Neural cell (in vitro differentiated cells): ENCODE results near the gene PFKFB4. TPM values are rescaled to one million over a fixed set of nuclear protein-coding genes. Genes with fewer than 3 reads are reported as not detected.

Experiments
- H2AFZ ChIP-seq: fragments of 200-600, 300-800 bp; sonication (generic), shearing (Covaris generic); 2 replicates; pipeline ENCODE4 v1.6.0; 2014; ENCODE audit warnings: low read depth, mild to moderate bottlenecking, antibody characterized with exemption, low read length, moderate library complexity
- H3F3A ChIP-seq: fragments of 200-600 bp; shearing (Covaris generic); 2 replicates; pipeline ENCODE4 v1.6.1; 2016; ENCODE audit warnings: mild to moderate bottlenecking, moderate library complexity, mixed read lengths, antibody characterized with exemption, low read length; ENCODE audit not compliant: insufficient read depth, poor library complexity, severe bottlenecking
- H3K27ac ChIP-seq: fragments of 200-600, 300-800 bp; sonication (generic), shearing (Covaris generic); 2 replicates; pipeline ENCODE4 v1.5.1; 2014; ENCODE audit warnings: mild to moderate bottlenecking, low read length, moderate library complexity
- H3K27me3 ChIP-seq: fragments of 300-800, 200-600 bp; sonication (generic), shearing (Covaris generic); 2 replicates; pipeline ENCODE4 v1.6.0; 2014; ENCODE audit warnings: mild to moderate bottlenecking, low read depth, low read length, moderate library complexity; ENCODE audit not compliant: insufficient read depth
- H3K36me3 ChIP-seq: fragments of 300-800, 200-600 bp; sonication (generic), shearing (Covaris generic); 2 replicates; pipeline ENCODE4 v1.5.1; 2014; ENCODE audit warnings: mild to moderate bottlenecking, antibody characterized with exemption, low read length, moderate library complexity; ENCODE audit not compliant: insufficient read depth
- H3K4me2 ChIP-seq: fragments of 300-800, 200-600 bp; sonication (generic), shearing (Covaris generic); 2 replicates; pipeline ENCODE4 v1.6.0; 2014; ENCODE audit warnings: mild to moderate bottlenecking, low read length
- H3K4me3 ChIP-seq: fragments of 300-800, 200-600 bp; sonication (generic), shearing (Covaris generic); 2 replicates; pipeline ENCODE4 v1.5.1; 2014; ENCODE audit warnings: mild to moderate bottlenecking, low read length, moderate library complexity
- H3K79me2 ChIP-seq: fragments of 200-600 bp; shearing (Covaris generic); replicated peaks from 2 replicates; pipeline ENCODE4 v1.6.0; 2014; ENCODE audit warnings: mild to moderate bottlenecking, low read length, moderate library complexity; ENCODE audit not compliant: insufficient read depth
- H3K9ac ChIP-seq: fragments of 300-800, 200-600 bp; sonication (generic), shearing (Covaris generic); 2 replicates; pipeline ENCODE4 v1.6.1; 2016; ENCODE audit warnings: mild to moderate bottlenecking, low read length, mixed read lengths
- H3K9me2 ChIP-seq: fragments of 200-600 bp; shearing (Covaris generic); 2 replicates; pipeline ENCODE4 v1.6.1; 2016; ENCODE audit warnings: mild to moderate bottlenecking, low read length, mixed read lengths; ENCODE audit not compliant: insufficient read depth
- H3K9me3 ChIP-seq: fragments of 200-600, 300-800 bp; sonication (generic), shearing (Covaris generic); 2 replicates; pipeline ENCODE4 v1.6.1; 2016; ENCODE audit warnings: mild to moderate bottlenecking, mixed run types, low read length, moderate library complexity, mixed read lengths
- H4K20me1 ChIP-seq: fragments of 200-600 bp; shearing (Covaris generic); 2 replicates; pipeline ENCODE4 v1.6.1; 2016; ENCODE audit warnings: mild to moderate bottlenecking, mixed run types; ENCODE audit not compliant: insufficient read depth
- EP300 ChIP-seq: fragments of 450-650 bp; conservative IDR thresholded peaks from 2 replicates; pipeline ENCODE4 v1.6.1; 2014; ENCODE audit warnings: antibody characterized with exemption, mild to moderate bottlenecking, moderate library complexity; ENCODE audit not compliant: poor library complexity, severe bottlenecking
- EZH2 ChIP-seq: fragments of 200-600, 300-800 bp; shearing (Covaris generic), sonication (generic); IDR thresholded peaks from 2 replicates; pipeline ENCODE4 v1.6.1; 2014; ENCODE audit warnings: antibody characterized with exemption, low read length, borderline replicate concordance, mild to moderate bottlenecking; ENCODE audit not compliant: insufficient read depth, poor library complexity, severe bottlenecking
- MXI1 ChIP-seq: fragments of 450-650 bp; conservative IDR thresholded peaks from 2 replicates; pipeline ENCODE4 v1.6.1; 2014; ENCODE audit warnings: antibody characterized with exemption, mild to moderate bottlenecking; ENCODE audit not compliant: poor library complexity, severe bottlenecking
- POLR2AphosphoS5 ChIP-seq: IDR thresholded peaks from 2 replicates; pipeline ENCODE4 v1.6.1; 2012
- RAD21 ChIP-seq: fragments of 450-650 bp; conservative IDR thresholded peaks from 2 replicates; pipeline ENCODE4 v1.6.1; 2014; ENCODE audit warnings: antibody characterized with exemption, mild to moderate bottlenecking, moderate library complexity
- SMC3 ChIP-seq: fragments of 450-650 bp; conservative IDR thresholded peaks from 2 replicates; pipeline ENCODE4 v1.6.1; 2014; ENCODE audit warnings: antibody characterized with exemption, mild to moderate bottlenecking, moderate library complexity; ENCODE audit not compliant: poor library complexity
- TAF1 ChIP-seq: IDR thresholded peaks from 2 replicates; pipeline ENCODE4 v1.6.1; 2012; ENCODE audit warnings: low read depth
- polyA plus RNA-seq: library from polyadenylated mRNA; depleted of rRNA; stranded (reverse); fragments of >200 nt; gene quantifications from 2 replicates; pipeline ENCODE4 v1.2.3, GENCODE V29; 2014
- TF ChIP-seq, protein P1 (sequence below): IDR thresholded peaks from 2 replicates; pipeline ENCODE4 v1.6.1; 2012; ENCODE audit warnings: borderline replicate concordance
- TF ChIP-seq, protein P2 (sequence below): fragments of 450-650 bp; IDR thresholded peaks from 2 replicates; pipeline ENCODE4 v1.5.1; 2014; ENCODE audit warnings: antibody characterized with exemption, mild to moderate bottlenecking, moderate library complexity; ENCODE audit not compliant: poor library complexity, severe bottlenecking

Gene PFKFB4
- polyA plus RNA-seq, 1 donor from 2014 or later, result 29.4 TPM

DNA sequence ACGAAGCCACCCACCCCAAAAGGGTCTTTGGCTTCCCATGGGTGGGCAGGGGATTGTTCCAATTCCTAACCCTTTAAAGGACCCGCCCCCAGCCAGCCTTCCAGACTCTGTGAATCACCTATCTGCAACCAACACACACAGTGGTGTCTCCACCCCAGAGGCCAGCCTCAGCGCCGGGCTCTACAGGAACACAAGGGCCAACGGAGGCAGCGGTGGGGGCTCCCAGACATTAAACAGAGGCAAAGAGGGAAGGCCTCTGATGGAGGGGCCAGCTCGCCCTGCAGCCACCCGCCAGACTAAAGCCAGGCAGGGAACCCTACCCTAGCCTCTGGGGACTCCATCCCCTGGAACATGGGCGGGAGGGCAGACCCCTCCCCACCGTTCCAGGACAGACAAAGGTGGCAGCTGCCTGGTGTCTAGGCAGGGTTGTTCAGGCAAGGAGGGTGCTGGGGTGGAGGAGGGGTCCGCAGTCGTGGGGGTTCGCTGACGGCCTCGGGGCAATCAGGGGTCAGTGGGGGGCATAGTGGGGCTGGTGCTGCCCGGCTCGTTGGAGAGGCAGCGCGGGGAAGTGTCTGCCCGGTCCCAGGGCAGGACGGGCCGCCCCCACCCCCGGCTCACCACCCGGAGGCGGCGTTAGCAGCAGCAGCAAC lies 53.1 kb downstream of the PFKFB4 start:
- H3K4me2 ChIP-seq, result no peak overlapping the region
- H3K27me3 ChIP-seq, result peaks cover 5% of the 10 kb centered on the region
- H3K9ac ChIP-seq, result peak overlapping the region; percentile 62
- TF ChIP-seq POLR2AphosphoS5 (no peak), TAF1 (no peak), SMC3 (no peak), RAD21 (no peak), EP300 (no peak)
- TF ChIP-seq, protein P1, sequence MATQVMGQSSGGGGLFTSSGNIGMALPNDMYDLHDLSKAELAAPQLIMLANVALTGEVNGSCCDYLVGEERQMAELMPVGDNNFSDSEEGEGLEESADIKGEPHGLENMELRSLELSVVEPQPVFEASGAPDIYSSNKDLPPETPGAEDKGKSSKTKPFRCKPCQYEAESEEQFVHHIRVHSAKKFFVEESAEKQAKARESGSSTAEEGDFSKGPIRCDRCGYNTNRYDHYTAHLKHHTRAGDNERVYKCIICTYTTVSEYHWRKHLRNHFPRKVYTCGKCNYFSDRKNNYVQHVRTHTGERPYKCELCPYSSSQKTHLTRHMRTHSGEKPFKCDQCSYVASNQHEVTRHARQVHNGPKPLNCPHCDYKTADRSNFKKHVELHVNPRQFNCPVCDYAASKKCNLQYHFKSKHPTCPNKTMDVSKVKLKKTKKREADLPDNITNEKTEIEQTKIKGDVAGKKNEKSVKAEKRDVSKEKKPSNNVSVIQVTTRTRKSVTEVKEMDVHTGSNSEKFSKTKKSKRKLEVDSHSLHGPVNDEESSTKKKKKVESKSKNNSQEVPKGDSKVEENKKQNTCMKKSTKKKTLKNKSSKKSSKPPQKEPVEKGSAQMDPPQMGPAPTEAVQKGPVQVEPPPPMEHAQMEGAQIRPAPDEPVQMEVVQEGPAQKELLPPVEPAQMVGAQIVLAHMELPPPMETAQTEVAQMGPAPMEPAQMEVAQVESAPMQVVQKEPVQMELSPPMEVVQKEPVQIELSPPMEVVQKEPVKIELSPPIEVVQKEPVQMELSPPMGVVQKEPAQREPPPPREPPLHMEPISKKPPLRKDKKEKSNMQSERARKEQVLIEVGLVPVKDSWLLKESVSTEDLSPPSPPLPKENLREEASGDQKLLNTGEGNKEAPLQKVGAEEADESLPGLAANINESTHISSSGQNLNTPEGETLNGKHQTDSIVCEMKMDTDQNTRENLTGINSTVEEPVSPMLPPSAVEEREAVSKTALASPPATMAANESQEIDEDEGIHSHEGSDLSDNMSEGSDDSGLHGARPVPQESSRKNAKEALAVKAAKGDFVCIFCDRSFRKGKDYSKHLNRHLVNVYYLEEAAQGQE, result no peak
- no peaks in the 10 kb centered on the region for H4K20me1 ChIP-seq
- peak overlapping the region; percentile 68 for H3K4me3 ChIP-seq
- H3F3A ChIP-seq, result no peaks in the 10 kb centered on the region
- no peaks in the 10 kb centered on the region for H3K9me3 ChIP-seq
- H3K79me2 ChIP-seq, result no peaks in the 10 kb centered on the region
- H3K9me2 ChIP-seq, result no peaks in the 10 kb centered on the region
- H3K36me3 ChIP-seq, result no peaks in the 10 kb centered on the region
- H2AFZ ChIP-seq, result peak overlapping the region; percentile 21
- no peak overlapping the region for H3K27ac ChIP-seq

DNA sequence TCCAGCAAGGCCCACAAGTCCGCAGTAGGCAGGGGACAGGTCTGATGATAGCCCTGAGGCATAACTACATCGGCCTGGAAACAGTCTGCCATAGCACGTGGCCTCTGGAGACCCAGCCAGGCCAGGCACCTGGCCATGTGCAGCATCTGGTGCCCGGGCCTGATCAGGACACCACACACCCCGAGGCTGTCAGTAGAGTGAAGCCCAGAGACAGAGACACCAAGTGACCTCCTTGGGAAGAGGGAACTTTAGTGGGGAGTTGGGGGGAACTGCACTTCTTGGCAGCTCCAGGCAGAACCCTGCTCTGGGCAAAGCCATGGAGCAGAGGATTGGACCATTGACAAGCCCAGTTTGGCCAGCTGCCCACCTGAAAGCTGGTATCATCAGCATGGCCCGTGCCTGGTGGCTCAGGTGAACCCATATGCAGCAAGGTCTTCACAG lies 53.9 kb downstream of the PFKFB4 start:
- no peaks in the 10 kb centered on the region for H3K36me3 ChIP-seq
- peaks cover 3% of the 10 kb centered on the region for H3K9me3 ChIP-seq
- no peaks in the 10 kb centered on the region for H3F3A ChIP-seq
- no peak overlapping the region for H3K4me2 ChIP-seq
- H2AFZ ChIP-seq, result no peak overlapping the region
- no peak overlapping the region for H3K4me3 ChIP-seq
- H3K27ac ChIP-seq, result no peak overlapping the region
- H3K9ac ChIP-seq, result no peak overlapping the region
- H3K79me2 ChIP-seq, result no peaks in the 10 kb centered on the region
- H3K27me3 ChIP-seq, result peaks cover 5% of the 10 kb centered on the region
- H4K20me1 ChIP-seq, result no peaks in the 10 kb centered on the region
- no peaks in the 10 kb centered on the region for H3K9me2 ChIP-seq
- TF ChIP-seq SMC3, result no peak

GRCh38 chr3:48502121-48502520 lies 54.5 kb downstream of the PFKFB4 start:
- Histone ChIP-seq H3K4me3 (no peak overlapping the region), H3K9me2 (no peaks in the 10 kb centered on the region)
- TF ChIP-seq, protein P1, result no peak
- TF ChIP-seq, protein P2, sequence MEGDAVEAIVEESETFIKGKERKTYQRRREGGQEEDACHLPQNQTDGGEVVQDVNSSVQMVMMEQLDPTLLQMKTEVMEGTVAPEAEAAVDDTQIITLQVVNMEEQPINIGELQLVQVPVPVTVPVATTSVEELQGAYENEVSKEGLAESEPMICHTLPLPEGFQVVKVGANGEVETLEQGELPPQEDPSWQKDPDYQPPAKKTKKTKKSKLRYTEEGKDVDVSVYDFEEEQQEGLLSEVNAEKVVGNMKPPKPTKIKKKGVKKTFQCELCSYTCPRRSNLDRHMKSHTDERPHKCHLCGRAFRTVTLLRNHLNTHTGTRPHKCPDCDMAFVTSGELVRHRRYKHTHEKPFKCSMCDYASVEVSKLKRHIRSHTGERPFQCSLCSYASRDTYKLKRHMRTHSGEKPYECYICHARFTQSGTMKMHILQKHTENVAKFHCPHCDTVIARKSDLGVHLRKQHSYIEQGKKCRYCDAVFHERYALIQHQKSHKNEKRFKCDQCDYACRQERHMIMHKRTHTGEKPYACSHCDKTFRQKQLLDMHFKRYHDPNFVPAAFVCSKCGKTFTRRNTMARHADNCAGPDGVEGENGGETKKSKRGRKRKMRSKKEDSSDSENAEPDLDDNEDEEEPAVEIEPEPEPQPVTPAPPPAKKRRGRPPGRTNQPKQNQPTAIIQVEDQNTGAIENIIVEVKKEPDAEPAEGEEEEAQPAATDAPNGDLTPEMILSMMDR, result no peak
- TF ChIP-seq SMC3 (no peak), MXI1 (no peak), POLR2AphosphoS5 (no peak), EZH2 (no peak), RAD21 (no peak), TAF1 (no peak), EP300 (no peak)

More at GRCh38 chr3:48502121-48502520, 54.5 kb downstream of the PFKFB4 start:
- Histone ChIP-seq H3K36me3 (no peaks in the 10 kb centered on the region), H3K27ac (no peak overlapping the region), H3K79me2 (no peaks in the 10 kb centered on the region), H4K20me1 (no peaks in the 10 kb centered on the region), H2AFZ (no peak overlapping the region), H3K9me3 (peaks cover 3% of the 10 kb centered on the region), H3K4me2 (no peak overlapping the region), H3K27me3 (peaks cover 5% of the 10 kb centered on the region), H3K9ac (no peak overlapping the region), H3F3A (no peaks in the 10 kb centered on the region)
